GM23248 (cell line): ENCODE measurements around the gene TRAF6.

Source experiments
- EZH2 ChIP-seq: fragments of 200-600 bp; sonication (generic); IDR thresholded peaks from 2 replicates; pipeline ENCODE4 v1.6.1; 2018; ENCODE audit warnings: antibody characterized with exemption, mild to moderate bottlenecking; ENCODE audit not compliant: insufficient read depth, poor library complexity, severe bottlenecking
- EZH2phosphoT487 ChIP-seq: fragments of 200-600 bp; sonication (generic); IDR thresholded peaks from 2 replicates; pipeline ENCODE4 v1.6.1; 2018; ENCODE audit warnings: antibody characterized with exemption, moderate library complexity, mild to moderate bottlenecking, low read depth; ENCODE audit not compliant: insufficient read depth

GRCh38 chr11:36509694-36510593 is at the start of gene TRAF6:
- TF ChIP-seq EZH2 = no peak
- no peak for TF ChIP-seq EZH2phosphoT487
